Measurements from ENCODE around the gene FAM89B.
"Not testable (repeated sequence)": the region's sequence is repeated elsewhere in the genome, so short reads cannot be mapped to it uniquely, and the experiment has no call there.

Gene FAM89B

DNA sequence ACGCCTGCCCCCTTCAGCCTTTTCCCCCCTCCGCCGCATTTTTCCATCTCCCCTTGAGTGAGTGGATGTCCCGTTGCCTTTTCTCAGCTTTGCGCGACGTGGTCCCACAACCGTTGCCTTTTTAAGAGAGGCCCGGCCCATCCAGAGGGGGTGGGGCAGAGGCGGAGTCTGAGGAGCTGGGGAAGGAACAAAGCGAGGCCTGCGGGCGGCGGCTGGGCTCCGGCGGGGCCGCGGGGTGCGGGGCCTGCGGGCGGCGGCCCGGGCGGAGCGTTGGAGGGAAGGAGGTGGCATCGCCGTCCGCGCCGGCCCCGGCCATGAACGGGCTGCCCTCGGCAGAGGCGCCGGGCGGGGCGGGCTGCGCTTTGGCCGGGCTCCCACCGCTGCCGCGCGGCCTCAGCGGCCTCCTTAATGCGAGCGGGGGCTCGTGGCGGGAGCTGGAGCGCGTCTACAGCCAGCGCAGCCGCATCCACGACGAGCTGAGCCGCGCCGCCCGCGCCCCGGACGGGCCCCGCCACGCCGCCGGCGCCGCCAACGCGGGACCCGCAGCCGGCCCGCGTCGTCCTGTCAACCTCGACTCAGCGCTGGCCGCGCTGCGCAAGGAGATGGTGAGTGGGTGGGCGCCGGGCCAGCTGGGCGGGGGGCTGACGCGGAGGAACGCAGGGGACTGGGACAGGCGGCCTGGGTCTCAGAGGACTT is at the start of gene FAM89B:
TSS of gene FAM89B (plus strand) at position 183 of the 696 bp plus-strand sequence. CDS start at position 315, 132 bp downstream.
- DNase-seq (ENCODE audit: low read depth in 3 of 3), result peak; percentile 66 to 91 (median 79)

DNA sequence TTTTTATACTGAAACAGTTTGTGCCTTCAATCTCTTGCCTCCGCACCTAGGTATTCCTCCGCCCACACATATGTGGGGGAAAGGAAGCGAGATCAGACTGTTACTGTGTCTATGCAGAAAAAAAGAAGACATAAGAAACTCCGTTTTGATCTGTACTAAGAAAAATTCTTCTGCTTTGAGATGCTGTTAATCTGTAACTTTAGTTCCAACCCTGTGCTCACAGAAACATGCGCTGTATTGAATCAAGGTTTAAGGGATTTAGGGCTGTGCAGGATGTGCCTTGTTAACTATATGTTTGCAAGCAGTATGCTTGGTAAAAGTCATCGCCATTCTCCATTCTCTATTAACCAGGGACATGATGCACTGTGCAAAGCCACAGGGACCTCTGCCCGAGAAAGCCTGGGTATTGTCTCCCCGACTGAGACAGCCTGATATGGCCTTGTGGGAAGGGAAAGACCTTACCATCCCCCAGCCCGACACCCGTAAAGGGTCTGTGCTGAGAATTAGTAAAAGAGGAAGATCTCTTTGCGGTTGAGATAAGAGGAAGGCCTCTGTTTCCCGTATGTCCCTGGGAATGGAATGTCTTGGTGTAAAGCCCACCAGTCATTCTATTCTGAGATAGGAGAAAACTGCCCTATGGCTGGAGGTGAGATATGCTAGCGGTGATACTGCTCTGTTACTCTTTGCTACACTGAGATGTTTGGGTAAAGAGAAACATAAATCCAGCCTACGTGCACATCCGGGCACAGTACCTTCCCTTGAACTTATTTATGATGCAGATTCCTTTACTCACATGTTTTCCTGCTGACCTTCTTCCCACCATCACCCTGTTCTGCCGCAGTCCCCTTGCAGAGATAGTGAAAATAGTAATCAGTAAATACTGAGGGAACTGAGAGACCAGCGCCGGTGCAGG is 49.4 kb upstream of the FAM89B start:
- DNase-seq (ENCODE audit: low read depth in 3 of 3), result not testable (repeated sequence)

DNA sequence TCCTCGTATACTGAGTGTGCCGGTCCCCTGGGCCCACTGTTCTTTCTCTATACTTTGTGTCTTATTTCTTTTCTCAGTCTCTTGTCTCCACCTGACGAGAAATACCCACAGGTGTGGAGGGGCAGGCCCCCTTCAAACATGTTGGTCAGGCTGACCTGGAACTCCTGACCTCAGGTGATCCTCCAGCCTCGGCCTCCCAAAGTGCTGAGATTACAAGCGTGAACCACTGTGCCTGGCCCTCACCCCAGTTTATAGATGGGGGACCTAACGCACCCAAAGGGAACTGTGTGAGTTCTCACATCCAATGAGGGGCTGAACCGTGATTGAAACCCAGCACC is 48.7 kb upstream of the FAM89B start:
- not testable (repeated sequence) for DNase-seq (ENCODE audit: low read depth in 3 of 3)

DNA sequence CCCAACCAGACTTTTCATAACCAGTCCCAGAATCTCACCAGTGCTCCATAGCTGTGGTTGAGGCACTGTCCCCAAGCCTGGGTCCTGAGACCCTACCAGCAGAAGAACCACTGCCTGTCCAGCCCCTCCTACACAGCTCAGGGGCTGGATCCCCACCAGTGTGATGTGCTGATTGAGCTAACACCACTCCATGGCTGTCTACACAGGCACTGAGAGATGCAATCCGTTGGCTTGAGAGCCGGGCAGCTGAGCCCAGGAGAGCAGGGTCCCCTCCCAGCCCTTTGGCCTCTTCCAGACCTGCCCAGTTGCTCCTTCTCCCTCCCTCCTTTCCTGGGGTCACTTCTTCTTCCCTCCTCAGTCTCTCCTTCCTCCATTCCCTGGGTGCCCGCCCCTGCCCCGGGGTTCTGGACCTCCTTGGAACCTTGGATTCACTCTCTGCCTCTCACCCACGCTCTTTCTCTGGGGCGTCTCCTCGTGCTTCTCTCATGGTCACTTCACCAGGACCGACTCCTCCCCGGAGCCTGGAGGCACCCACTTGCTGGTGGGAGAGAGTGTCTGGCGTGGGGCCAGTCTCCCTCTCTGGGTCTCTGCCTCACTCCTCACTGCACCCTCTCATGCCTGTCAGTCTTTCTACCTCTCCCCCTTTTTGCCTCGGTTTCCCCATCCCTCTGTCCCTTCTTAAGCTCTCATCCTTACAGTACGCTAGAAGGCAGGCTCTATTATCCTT is 48.2 kb upstream of the FAM89B start:
- no peak for DNase-seq (ENCODE audit: low read depth in 3 of 3)

DNA sequence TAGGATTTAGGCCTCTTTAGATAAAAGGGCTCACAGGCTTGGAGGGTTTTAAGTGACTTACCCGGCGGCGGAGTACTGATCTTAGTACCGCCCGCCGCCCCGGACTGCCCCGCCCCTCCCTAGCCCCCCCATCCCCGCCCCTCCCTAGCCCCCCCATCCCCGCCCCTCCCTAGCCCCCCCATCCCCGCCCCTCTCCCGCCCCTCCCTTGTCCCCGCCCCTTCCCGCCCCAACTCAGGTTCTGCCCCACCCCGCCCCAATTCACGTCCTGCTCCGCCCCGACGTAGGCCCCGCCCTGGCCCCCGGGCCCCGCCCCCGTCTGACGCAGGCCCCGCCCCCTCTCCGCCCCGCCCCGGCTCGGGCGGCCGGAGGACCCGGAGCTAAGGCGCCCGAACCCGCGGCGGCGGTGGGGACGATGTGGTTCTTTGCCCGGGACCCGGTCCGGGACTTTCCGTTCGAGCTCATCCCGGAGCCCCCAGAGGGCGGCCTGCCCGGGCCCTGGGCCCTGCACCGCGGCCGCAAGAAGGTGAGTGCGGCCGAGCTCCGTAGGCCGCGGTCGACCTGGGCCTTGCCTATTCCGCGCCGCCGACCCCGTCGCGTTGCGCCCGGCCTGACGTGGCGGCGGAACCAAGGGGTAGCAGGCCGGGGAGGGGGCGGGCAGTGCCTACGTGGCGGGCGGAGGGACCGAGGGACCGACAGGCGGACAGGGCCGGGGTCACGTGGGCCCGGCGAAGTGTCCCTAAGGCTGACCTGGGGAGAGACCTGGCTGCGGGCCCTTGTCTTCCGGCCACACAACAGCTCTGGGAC is 47.4 kb upstream of the FAM89B start, which contains the start of gene SCYL1:
TSS of gene SCYL1 (plus strand) at position 343 of the 805 bp plus-strand sequence. CDS start at position 414, 71 bp downstream.
- peak; percentile 58 to 73 (median 70) for DNase-seq (ENCODE audit: low read depth in 3 of 3)

DNA sequence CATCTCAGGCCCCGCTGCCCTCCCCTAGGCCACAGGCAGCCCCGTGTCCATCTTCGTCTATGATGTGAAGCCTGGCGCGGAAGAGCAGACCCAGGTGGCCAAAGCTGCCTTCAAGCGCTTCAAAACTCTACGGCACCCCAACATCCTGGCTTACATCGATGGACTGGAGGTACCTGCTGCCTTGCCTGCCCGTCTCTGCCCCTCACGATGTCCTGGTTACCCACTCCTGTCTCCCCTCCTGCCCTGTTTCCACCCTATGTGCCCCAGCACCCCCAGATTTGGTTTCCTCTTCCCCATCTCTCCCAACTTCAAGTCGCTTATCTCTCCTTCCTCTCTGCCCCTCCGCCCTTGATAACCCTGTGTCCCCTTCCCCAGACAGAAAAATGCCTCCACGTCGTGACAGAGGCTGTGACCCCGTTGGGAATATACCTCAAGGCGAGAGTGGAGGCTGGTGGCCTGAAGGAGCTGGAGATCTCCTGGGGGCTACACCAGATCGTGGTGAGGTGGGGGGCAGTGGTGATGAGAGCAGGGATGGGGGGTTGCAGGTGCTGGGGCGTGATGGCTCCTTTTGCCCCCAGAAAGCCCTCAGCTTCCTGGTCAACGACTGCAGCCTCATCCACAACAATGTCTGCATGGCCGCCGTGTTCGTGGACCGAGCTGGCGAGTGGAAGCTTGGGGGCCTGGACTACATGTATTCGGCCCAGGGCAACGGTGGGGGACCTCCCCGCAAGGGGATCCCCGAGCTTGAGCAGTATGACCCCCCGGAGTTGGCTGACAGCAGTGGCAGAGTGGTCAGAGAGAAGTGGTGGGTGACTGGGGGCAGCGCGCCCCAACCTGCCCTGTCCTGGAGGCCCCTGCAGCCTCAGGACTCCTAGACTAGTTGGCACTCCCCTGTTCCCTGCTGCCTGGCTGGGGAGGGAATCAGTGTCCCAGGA is 46.5 kb upstream of the FAM89B start:
- no peak for DNase-seq (ENCODE audit: low read depth in 3 of 3)

DNA sequence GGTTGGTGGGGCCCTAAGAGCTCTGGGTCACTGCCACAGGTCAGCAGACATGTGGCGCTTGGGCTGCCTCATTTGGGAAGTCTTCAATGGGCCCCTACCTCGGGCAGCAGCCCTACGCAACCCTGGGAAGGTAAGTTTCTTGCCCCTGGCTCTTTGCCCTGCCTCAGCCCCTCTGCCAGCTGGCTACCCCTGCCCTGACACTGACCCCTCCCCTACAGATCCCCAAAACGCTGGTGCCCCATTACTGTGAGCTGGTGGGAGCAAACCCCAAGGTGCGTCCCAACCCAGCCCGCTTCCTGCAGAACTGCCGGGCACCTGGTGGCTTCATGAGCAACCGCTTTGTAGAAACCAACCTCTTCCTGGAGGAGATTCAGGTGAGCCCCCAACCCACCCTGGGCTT is 45.6 kb upstream of the FAM89B start:
- DNase-seq (ENCODE audit: low read depth in 3 of 3), result no peak

DNA sequence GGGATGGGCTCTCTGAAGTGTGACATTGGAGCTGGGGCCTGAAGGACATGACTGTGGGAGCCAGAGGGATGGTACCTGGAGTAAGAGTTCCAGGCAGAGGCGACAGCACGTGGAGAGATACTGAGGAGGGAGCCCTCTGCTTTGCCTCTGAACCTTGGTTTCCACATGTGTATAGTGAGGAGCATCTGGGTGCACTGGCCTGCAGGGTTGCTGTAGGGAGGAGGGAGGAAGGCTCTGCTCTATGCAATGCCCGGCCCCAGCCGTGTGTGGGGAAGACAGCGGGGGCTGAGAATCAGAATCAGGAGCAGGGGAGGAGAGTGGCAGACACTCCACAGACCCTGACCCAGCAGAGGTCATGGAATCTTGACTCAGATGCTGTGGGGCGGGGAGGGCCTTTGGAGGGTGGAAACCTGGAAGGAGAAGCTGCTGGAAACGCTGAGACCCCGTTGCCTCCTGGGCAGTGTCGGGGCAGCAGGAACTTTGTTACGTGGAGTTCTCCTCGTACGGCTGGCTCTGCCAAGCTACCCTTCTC is 43.5 kb upstream of the FAM89B start:
- DNase-seq (ENCODE audit: low read depth in 3 of 3), result no peak

DNA sequence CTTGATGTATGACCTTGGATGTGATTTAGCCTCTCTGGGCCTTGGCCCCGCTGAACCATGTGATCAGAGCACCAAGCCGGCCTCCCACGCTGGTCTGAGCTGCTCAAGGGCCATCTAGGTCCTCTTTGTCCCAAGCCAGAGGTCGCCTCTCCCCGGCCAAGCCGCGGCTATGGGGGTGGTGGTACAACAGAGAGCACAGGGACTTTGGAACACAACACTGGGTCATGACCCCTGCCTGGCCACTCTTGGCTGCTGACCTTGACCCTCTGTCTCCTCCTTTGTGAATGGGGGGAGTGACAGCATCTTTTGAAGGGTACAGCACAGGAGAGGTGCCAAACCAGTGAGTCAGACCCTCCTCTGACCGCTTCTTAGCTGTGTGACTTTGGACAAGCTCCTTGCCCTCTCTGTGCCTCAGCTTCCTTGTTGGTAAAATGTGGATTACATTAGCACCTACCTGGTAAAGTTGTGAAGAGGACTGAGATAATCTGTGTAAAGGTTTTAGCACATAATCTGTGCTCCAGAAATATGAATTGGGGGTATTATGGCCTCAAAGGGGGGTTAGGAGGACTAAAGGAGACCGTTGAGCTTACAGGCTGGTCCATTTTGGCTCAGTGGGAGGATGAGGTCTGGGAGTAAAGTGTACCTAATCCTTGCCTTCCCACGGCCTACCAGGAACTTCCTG is 42.7 kb upstream of the FAM89B start:
- DNase-seq (ENCODE audit: low read depth in 3 of 3), result no peak

DNA sequence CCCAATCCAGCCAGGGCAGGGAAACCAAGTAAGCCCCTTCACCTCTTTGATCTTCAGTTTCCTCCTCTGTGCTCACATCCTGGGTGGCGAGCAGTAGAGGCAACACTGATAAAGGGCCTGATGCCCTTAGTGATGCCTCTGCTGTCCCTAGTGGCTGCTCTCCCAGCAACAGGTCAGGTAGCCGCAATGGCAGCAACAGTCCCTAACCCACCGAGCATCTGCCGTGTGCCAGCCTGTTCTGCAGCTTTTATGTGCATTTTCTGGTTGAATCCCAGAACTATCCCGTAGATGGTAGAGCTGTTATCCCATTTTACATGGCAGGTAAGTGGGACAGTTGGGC is 42.2 kb upstream of the FAM89B start:
- no peak for DNase-seq (ENCODE audit: low read depth in 3 of 3)

DNA sequence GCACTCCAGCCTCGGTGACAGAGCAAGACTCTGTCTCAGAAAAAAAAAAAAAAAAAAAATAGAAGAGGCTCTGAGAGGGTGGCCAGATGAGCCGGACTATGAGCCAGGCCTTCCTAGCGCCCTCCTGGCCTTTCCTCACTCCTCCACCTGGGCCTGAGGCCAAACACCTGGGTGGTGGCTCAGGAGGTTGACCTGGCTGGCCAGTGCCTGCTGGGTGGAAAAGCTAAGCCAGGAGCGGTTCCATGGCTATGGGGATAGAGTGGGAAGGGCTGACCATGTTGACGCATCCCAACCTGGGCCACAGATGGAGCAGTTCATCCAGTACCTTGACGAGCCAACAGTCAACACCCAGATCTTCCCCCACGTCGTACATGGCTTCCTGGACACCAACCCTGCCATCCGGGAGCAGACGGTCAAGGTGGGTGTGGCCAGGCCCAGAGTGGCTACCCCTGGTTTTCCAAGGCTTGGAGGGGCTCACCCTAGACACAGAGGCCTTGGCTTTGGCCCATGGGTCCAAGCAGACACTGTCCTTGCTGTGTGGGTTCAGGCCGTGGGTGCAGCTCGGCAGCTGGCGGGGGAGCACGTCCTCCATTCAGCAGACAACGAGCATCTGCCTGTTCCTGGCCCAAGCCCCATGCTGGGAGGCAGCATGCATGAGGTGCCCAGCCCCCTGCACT is 39.8 kb upstream of the FAM89B start:
- no peak for DNase-seq (ENCODE audit: low read depth in 3 of 3)

DNA sequence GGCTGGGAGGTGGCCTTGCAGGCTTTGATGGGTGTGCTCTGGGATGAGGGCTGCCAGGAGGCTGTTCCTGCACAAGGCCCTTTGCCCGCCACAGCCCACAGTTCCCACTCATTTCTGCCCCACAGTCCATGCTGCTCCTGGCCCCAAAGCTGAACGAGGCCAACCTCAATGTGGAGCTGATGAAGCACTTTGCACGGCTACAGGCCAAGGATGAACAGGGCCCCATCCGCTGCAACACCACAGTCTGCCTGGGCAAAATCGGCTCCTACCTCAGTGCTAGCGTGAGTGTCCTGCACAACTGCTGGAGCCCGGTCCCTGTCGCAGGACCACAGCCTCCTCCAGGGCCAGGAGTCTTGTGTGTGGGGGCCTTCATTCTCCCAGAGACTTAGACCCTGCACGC is 37.2 kb upstream of the FAM89B start:
- no peak for DNase-seq (ENCODE audit: low read depth in 3 of 3)

DNA sequence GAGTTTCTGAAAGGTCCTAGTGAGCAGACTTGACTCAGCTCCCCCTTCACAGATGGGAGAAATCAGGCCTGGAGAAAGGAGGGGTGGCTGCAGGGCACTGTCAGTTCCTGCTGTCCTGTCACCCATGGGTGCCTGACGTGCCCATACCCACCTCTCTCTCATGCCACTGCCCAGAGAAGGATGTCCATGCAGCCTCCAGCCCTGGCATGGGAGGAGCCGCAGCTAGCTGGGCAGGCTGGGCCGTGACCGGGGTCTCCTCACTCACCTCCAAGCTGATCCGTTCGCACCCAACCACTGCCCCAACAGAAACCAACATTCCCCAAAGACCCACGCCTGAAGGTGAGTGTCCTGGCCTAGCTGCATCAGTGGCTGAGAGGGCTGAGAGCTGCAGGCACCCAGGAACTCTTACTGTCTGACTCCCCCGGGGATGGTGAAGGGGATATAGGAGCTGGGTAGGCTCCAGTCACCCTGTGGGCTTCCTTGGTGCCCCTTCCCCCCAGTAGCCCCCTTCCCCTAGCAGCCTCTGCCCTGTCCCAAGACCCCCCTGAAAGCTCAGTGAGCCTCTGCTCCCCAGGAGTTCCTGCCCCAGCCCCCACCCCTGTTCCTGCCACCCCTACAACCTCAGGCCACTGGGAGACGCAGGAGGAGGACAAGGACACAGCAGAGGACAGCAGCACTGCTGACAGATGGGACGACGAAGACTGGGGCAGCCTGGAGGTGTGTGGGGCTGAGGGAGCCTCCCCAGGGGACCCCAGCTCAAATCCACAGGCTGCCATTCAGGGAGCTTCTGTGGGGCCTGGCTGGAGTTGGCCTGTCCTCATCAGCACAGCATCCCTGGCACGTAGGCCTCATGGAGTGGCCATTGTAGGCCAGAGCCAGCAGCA is 35.7 kb upstream of the FAM89B start:
- DNase-seq (ENCODE audit: low read depth in 3 of 3), result no peak

DNA sequence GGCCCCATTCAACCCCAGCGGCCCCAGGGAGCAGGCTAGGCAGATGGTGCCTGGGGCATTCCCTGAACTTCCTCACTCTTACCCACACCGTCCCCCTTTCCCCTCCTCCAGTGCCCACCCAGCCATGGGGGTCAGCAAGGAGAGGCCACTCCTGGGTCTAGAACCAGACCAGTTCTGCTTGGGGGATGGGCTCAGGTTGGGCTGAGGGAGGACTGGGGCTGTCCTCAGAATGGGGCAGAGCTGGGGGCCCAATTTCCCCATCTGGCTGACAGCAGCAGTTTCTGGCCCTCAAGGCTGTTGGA is 35.1 kb upstream of the FAM89B start:
- DNase-seq (ENCODE audit: low read depth in 3 of 3), result no peak

DNA sequence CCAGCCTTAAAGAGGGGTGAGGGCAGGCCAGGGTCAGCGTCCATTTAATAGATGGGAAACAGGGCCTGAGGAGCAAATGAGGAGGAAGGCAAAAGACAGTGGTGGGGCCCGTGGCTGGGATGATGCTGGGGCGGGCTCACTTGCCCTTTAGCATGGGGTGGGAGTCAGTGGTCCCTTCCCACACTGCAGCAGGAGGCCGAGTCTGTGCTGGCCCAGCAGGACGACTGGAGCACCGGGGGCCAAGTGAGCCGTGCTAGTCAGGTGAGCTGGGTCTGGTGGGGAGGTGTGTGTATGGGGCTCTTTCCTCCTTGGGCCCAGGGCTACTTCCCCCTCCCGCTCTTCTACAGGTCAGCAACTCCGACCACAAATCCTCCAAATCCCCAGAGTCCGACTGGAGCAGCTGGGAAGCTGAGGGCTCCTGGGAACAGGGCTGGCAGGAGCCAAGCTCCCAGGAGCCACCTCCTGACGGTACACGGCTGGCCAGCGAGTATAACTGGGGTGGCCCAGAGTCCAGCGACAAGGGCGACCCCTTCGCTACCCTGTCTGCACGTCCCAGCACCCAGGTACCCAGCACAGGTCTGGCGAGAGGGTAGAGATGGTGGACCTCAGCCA is 34.6 kb upstream of the FAM89B start:
- DNase-seq (ENCODE audit: low read depth in 3 of 3), result no peak

DNA sequence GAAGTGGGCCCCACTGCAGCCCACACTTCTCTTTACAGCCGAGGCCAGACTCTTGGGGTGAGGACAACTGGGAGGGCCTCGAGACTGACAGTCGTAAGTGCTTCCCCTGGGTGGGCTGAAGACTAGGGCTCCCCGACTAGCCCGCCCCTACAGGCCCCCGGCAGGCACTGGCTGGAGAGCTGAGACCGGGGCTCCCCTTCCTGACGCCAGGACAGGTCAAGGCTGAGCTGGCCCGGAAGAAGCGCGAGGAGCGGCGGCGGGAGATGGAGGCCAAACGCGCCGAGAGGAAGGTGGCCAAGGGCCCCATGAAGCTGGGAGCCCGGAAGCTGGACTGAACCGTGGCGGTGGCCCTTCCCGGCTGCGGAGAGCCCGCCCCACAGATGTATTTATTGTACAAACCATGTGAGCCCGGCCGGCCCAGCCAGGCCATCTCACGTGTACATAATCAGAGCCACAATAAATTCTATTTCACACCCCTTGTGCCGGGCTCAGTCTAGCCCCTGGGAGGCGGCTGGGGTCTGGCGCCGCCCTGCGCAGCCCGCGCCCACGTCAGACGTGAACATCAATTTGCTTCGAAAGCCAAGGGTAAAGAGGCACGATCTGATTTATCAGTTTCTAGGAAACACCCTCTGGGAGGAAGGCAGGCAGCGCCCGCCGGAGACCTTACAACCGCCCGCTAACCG is 34.0 kb upstream of the FAM89B start:
- DNase-seq (ENCODE audit: low read depth in 3 of 3), result no peak
